ENCODE data around the gene MSI2. TPM values are rescaled to one million over a fixed set of nuclear protein-coding genes. Genes with fewer than 3 reads are reported as not detected.
A peak's percentile ranks its signal among the peaks of the same experiment; 100 is the strongest.
"Not testable (repeated sequence)": the region's sequence is repeated elsewhere in the genome, so short reads cannot be mapped to it uniquely, and the experiment has no call there.

The MSI2 gene
- 10 to 100 TPM; 65.5 to 81.0 TPM for total RNA-seq
- long read RNA-seq, full-length matches to known transcripts = 1 of 15 reads
- long read RNA-seq, partial matches to known transcripts = 0 of 15 reads
- long read RNA-seq, other reads (novel, unspliced or antisense) = 14 of 15 reads

- DNase-seq = peak; percentile 95 to 97
- intact Hi-C loops (cut with DNase I, micrococcal nuclease) = no loop called here
These were observed at the start of gene MSI2 for GRCh38 chr17:57255776-57256681. MSI2 (plus strand) TSS chr17:57256523; CDS start chr17:57256743, 220 bp downstream.

GRCh38 chr17:57206928-57207327 lies 49.4 kb upstream of the MSI2 start:
- DNase-seq (no peak), ATAC-seq (no peak)
- intact Hi-C loops (cut with DNase I, micrococcal nuclease) = no loop called here

More at GRCh38 chr17:57255776-57256681, at the start of gene MSI2:
- peak; percentile 82 for ATAC-seq

GRCh38 chr17:57207396-57207795 lies 48.9 kb upstream of the MSI2 start:
- ATAC-seq = no peak
- intact Hi-C loops (cut with DNase I, micrococcal nuclease) = no loop called here
- no peak for DNase-seq

- intact Hi-C loops (cut with DNase I, micrococcal nuclease) = no loop called here
- no peak for ATAC-seq
- no peak for DNase-seq
These were observed 46.1 kb upstream of the MSI2 start for GRCh38 chr17:57210224-57210553.

GRCh38 chr17:57210972-57211411 lies 45.3 kb upstream of the MSI2 start:
- intact Hi-C loops (cut with DNase I, micrococcal nuclease) = no loop called here
- no peak for ATAC-seq
- DNase-seq = no peak

- intact Hi-C loops (cut with DNase I, micrococcal nuclease) = no loop called here
- ATAC-seq (no peak), DNase-seq (no peak)
These were observed 44.8 kb upstream of the MSI2 start for GRCh38 chr17:57211543-57211942.

- ATAC-seq (no peak), DNase-seq (no peak)
- intact Hi-C loops (cut with DNase I, micrococcal nuclease) = no loop called here
These were observed 43.0 kb upstream of the MSI2 start for GRCh38 chr17:57213180-57213825.

GRCh38 chr17:57215317-57215716 lies 41.0 kb upstream of the MSI2 start:
- no peak for DNase-seq
- ATAC-seq = no peak
- intact Hi-C loops (cut with DNase I, micrococcal nuclease) = no loop called here

GRCh38 chr17:57221366-57222350 lies 34.7 kb upstream of the MSI2 start:
- ATAC-seq (no peak), DNase-seq (no peak)
- intact Hi-C loops (cut with DNase I, micrococcal nuclease) = no loop called here

GRCh38 chr17:57222422-57222821 lies 33.9 kb upstream of the MSI2 start:
- intact Hi-C loops (cut with DNase I, micrococcal nuclease); DNase-seq; ATAC-seq: not testable (repeated sequence)

GRCh38 chr17:57225127-57225526 lies 31.2 kb upstream of the MSI2 start:
- intact Hi-C loops (cut with DNase I, micrococcal nuclease) = no loop called here
- ATAC-seq (no peak), DNase-seq (no peak)

- no peak for DNase-seq
- ATAC-seq = no peak
- intact Hi-C loops (cut with DNase I, micrococcal nuclease) = no loop called here
These were observed 29.5 kb upstream of the MSI2 start for GRCh38 chr17:57226793-57227192.

- no peak for ATAC-seq
- intact Hi-C loops (cut with DNase I, micrococcal nuclease) = no loop called here
- no peak for DNase-seq
These were observed 27.4 kb upstream of the MSI2 start for GRCh38 chr17:57228911-57229310.

- no peak for DNase-seq
- ATAC-seq = no peak
- intact Hi-C loops (cut with DNase I, micrococcal nuclease) = no loop called here
These were observed 22.1 kb upstream of the MSI2 start for GRCh38 chr17:57234061-57234738.

GRCh38 chr17:57234739-57235092 lies 21.6 kb upstream of the MSI2 start:
- intact Hi-C loops (cut with DNase I, micrococcal nuclease) = no loop called here
- DNase-seq = no peak

GRCh38 chr17:57235124-57235523 lies 21.2 kb upstream of the MSI2 start:
- ATAC-seq (no peak), DNase-seq (no peak)
- intact Hi-C loops (cut with DNase I, micrococcal nuclease) = no loop called here

More at GRCh38 chr17:57234739-57235092, 21.6 kb upstream of the MSI2 start:
- no peak for ATAC-seq

- intact Hi-C loops (cut with DNase I, micrococcal nuclease) = no loop called here
- ATAC-seq = no peak
- no peak for DNase-seq
These were observed 19.5 kb upstream of the MSI2 start for GRCh38 chr17:57236686-57237299.

- ATAC-seq (no peak), DNase-seq (no peak)
- intact Hi-C loops (cut with DNase I, micrococcal nuclease) = loop anchor here (5.0 to 10.0 kb wide), 2 partner anchors 434 to 512 kb away; no protein-coding TSS in a partner anchor
These were observed 15.7 kb upstream of the MSI2 start for GRCh38 chr17:57240648-57241047.

Measured in left colon (tissue), 2 donors.